Measurements from ENCODE around the gene TEDC2. TPM values are rescaled to one million over a fixed set of nuclear protein-coding genes. Genes with fewer than 3 reads are reported as not detected.

TEDC2 gene
- total RNA-seq, 4 donors from 2014 or later, result 1.4 to 2.3 TPM; not detected in 2

- no peak overlapping the region for H3K4me3 ChIP-seq
- H3K36me3 ChIP-seq, result no peaks in the 10 kb centered on the region
- TF ChIP-seq POLR2A (IDR thresholded peaks at IDR 0.05), result no peak
- peaks cover 4 to 20% (median 18%) of the 10 kb centered on the region in 4 donors for H3K4me1 ChIP-seq
- in situ Hi-C loops (cut with MboI; ENCODE audit: low pct_ligation_motif_present in 1 of 4, low pct_unique_long_range_greater_than_20kb in 1 of 4, low sequenced_read_pairs in 3 of 4), result loop anchor here in 1 of 4 donors (25.0 kb wide), 1 partner anchor 160 kb away; no protein-coding TSS in a partner anchor
- H3K27ac ChIP-seq, result no peak overlapping the region
- no peaks in the 10 kb centered on the region for H3K9me3 ChIP-seq
- no peak for DNase-seq
- intact Hi-C loops (cut with DNase I; ENCODE audit: low total_unique reads), result loop anchor here (5.0 kb wide), 1 partner anchor 85 kb away; the partner anchor contains the start of gene ABCA3
- H3K27me3 ChIP-seq, result no peaks in the 10 kb centered on the region
- 82 to 89% methylated on average over 2 to 6 of the region's 6 CpGs for WGBS, 2 donors (ENCODE audit: low coverage in 1 of 2)
These were observed 33.0 kb upstream of the TEDC2 start for GRCh38 chr16:2426941-2427361.

- H3K9me3 ChIP-seq, result no peaks in the 10 kb centered on the region
- WGBS, 2 donors (ENCODE audit: low coverage in 1 of 2), result 81 to 90% methylated on average over 2 to 4 of the region's 4 CpGs
- H3K4me3 ChIP-seq, result no peak overlapping the region
- peaks cover 4 to 20% (median 18%) of the 10 kb centered on the region in 4 donors for H3K4me1 ChIP-seq
- no peak overlapping the region for H3K27ac ChIP-seq
- in situ Hi-C loops (cut with MboI; ENCODE audit: low pct_ligation_motif_present in 1 of 4, low pct_unique_long_range_greater_than_20kb in 1 of 4, low sequenced_read_pairs in 3 of 4), result loop anchor here in 1 of 4 donors (25.0 kb wide), 1 partner anchor 160 kb away; no protein-coding TSS in a partner anchor
- no peaks in the 10 kb centered on the region for H3K36me3 ChIP-seq
- no peaks in the 10 kb centered on the region for H3K27me3 ChIP-seq
- DNase-seq, result no peak
- intact Hi-C loops (cut with DNase I; ENCODE audit: low total_unique reads), result loop anchor here (5.0 kb wide), 1 partner anchor 85 kb away; the partner anchor contains the start of gene ABCA3
- TF ChIP-seq CTCF (IDR thresholded peaks at IDR 0.05) (no peak), POLR2A (IDR thresholded peaks at IDR 0.05) (no peak), EP300 (IDR thresholded peaks at IDR 0.05; ENCODE audit: low read depth) (no peak), POLR2AphosphoS5 (IDR thresholded peaks at IDR 0.05) (no peak)
These were observed 32.4 kb upstream of the TEDC2 start for GRCh38 chr16:2427526-2427925.

DNA sequence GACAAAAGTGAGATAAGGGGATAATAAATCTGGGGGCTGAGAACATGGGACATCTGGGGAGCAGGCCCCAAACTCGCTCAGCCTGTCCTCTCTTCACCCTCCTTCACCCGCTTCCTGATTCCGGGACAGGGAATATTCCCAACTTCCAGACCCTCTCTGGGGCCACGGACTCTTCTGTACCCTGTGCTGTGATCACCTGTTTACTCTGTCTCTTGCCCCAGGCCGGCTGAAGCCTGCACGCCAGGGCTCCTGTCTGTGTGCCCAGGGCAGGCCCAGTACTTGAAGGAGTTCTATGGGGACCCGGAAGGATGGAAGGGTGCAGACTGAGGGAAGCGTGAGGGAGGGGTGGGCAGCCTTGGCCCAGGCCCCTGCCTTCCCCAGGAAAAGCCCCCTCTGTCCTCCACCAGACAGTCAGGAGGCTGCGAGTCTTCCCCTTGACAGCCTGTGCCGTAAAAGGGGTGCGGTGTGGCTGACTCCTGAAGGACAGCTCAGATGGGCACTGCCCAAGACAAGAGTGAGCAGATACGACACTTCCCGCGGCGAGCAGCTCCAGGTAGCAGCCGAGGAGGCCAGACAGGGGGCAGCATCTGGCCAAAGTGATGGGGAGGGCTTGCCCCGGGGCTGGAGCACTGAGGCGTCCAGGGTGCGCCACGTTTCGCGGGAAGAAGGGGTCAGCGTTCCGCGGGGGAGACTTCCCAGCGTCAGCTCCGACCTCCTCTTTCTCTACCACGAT lies 31.7 kb upstream of the TEDC2 start:
- intact Hi-C loops (cut with DNase I; ENCODE audit: low total_unique reads), result loop anchor here (5.0 kb wide), 1 partner anchor 86 kb away; the partner anchor contains the start of gene ABCA3

DNA sequence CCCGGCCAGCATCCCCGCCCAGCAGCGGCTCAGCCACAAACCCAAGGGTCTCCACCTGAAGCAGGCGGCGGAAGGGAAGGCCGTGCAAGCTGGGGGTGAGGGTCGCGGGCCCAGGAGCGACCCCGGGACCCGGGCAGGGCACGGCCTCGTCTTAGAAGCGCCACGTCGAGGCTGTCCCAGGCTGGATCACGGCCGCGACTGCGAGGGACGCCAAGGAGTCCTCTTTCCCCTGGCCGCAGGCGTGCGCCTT lies 31.2 kb upstream of the TEDC2 start:
- intact Hi-C loops (cut with DNase I; ENCODE audit: low total_unique reads), result loop anchor here (5.0 kb wide), 1 partner anchor 86 kb away; the partner anchor contains the start of gene ABCA3
- no peak for DNase-seq
- peak overlapping the region; percentile 70 to 93 (median 78) for H3K4me3 ChIP-seq
- in situ Hi-C loops (cut with MboI; ENCODE audit: low pct_ligation_motif_present in 1 of 4, low pct_unique_long_range_greater_than_20kb in 1 of 4, low sequenced_read_pairs in 3 of 4), result loop anchor here in 1 of 4 donors (25.0 kb wide), 1 partner anchor 159 kb away; no protein-coding TSS in a partner anchor
- no peaks in the 10 kb centered on the region for H3K9me3 ChIP-seq
- no peaks in the 10 kb centered on the region for H3K36me3 ChIP-seq
- H3K4me1 ChIP-seq, result peaks cover 4 to 20% (median 18%) of the 10 kb centered on the region in 4 donors
- 1% methylated on average over 22 of the region's 24 CpGs; no CpG with 5 or more reads in 1 of the 2 donors for WGBS, 2 donors (ENCODE audit: low coverage in 1 of 2)
- TF ChIP-seq CTCF (IDR thresholded peaks at IDR 0.05), result peak in 2 of 5 experiments; percentile 13 to 30
- no peak for TF ChIP-seq POLR2A (IDR thresholded peaks at IDR 0.05)
- H3K27me3 ChIP-seq, result no peaks in the 10 kb centered on the region
- peak overlapping the region; percentile 76 to 82 (median 80) for H3K27ac ChIP-seq

More for the DNA sequence above, 31.7 kb upstream of the TEDC2 start:
- Histone ChIP-seq H3K36me3 (no peaks in the 10 kb centered on the region), H3K4me1 (peaks cover 4 to 20% (median 18%) of the 10 kb centered on the region in 4 donors), H3K9me3 (no peaks in the 10 kb centered on the region), H3K27ac (peak overlapping the region; percentile 76 to 82 (median 80)), H3K4me3 (peak overlapping the region in 3 of 4 donors; percentile 76 to 93 (median 80)), H3K27me3 (no peaks in the 10 kb centered on the region)
- WGBS, 2 donors (ENCODE audit: low coverage in 1 of 2), result 30 to 89% methylated on average over 4 to 23 of the region's 28 CpGs
- TF ChIP-seq POLR2AphosphoS5 (IDR thresholded peaks at IDR 0.05), result no peak
- TF ChIP-seq CTCF (IDR thresholded peaks at IDR 0.05), result peak; percentile 18 to 40 (median 33)
- TF ChIP-seq EP300 (IDR thresholded peaks at IDR 0.05; ENCODE audit: low read depth), result no peak
- no peak for TF ChIP-seq POLR2A (IDR thresholded peaks at IDR 0.05)
- peak; percentile 58 for DNase-seq
- in situ Hi-C loops (cut with MboI; ENCODE audit: low pct_ligation_motif_present in 1 of 4, low pct_unique_long_range_greater_than_20kb in 1 of 4, low sequenced_read_pairs in 3 of 4), result loop anchor here in 1 of 4 donors (25.0 kb wide), 1 partner anchor 159 kb away; no protein-coding TSS in a partner anchor

Measured in transverse colon (tissue), 4 donors.